ENCODE measurements around the gene ARHGEF38.

ARHGEF38 gene

GRCh38 chr4:105625214-105625613, 72.8 kb downstream of the ARHGEF38 start:
- TF ChIP-seq TAF1 (IDR thresholded peaks at IDR 0.05; ENCODE audit: borderline replicate concordance, insufficient read depth, low read length) (no peak), SIN3A (IDR thresholded peaks at IDR 0.05; ENCODE audit: borderline replicate concordance, insufficient read depth, low read length) (no peak)

- no peak for TF ChIP-seq SIN3A (IDR thresholded peaks at IDR 0.05; ENCODE audit: borderline replicate concordance, insufficient read depth, low read length)
- TF ChIP-seq TAF1 (IDR thresholded peaks at IDR 0.05; ENCODE audit: borderline replicate concordance, insufficient read depth, low read length): no peak
- no peak for TF ChIP-seq POLR2AphosphoS5 (IDR thresholded peaks at IDR 0.05; ENCODE audit: low read depth, low read length)
- no peak for TF ChIP-seq FOXP2 (optimal IDR thresholded peaks at IDR 0.05; ENCODE audit: borderline replicate concordance, extremely low read depth, extremely low read length, insufficient read depth)
- TF ChIP-seq, protein P1, sequence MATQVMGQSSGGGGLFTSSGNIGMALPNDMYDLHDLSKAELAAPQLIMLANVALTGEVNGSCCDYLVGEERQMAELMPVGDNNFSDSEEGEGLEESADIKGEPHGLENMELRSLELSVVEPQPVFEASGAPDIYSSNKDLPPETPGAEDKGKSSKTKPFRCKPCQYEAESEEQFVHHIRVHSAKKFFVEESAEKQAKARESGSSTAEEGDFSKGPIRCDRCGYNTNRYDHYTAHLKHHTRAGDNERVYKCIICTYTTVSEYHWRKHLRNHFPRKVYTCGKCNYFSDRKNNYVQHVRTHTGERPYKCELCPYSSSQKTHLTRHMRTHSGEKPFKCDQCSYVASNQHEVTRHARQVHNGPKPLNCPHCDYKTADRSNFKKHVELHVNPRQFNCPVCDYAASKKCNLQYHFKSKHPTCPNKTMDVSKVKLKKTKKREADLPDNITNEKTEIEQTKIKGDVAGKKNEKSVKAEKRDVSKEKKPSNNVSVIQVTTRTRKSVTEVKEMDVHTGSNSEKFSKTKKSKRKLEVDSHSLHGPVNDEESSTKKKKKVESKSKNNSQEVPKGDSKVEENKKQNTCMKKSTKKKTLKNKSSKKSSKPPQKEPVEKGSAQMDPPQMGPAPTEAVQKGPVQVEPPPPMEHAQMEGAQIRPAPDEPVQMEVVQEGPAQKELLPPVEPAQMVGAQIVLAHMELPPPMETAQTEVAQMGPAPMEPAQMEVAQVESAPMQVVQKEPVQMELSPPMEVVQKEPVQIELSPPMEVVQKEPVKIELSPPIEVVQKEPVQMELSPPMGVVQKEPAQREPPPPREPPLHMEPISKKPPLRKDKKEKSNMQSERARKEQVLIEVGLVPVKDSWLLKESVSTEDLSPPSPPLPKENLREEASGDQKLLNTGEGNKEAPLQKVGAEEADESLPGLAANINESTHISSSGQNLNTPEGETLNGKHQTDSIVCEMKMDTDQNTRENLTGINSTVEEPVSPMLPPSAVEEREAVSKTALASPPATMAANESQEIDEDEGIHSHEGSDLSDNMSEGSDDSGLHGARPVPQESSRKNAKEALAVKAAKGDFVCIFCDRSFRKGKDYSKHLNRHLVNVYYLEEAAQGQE (IDR thresholded peaks at IDR 0.05; ENCODE audit: insufficient read depth in 1 of 2, low read depth in 2 of 2, low read length in 2 of 2): no peak
Measured at GRCh38 chr4:105626846-105627245, 74.4 kb downstream of the ARHGEF38 start.

GRCh38 chr4:105627620-105628019, 75.2 kb downstream of the ARHGEF38 start:
- TF ChIP-seq SIN3A (IDR thresholded peaks at IDR 0.05; ENCODE audit: borderline replicate concordance, insufficient read depth, low read length) (no peak), POLR2AphosphoS5 (IDR thresholded peaks at IDR 0.05; ENCODE audit: low read depth, low read length) (no peak), TAF1 (IDR thresholded peaks at IDR 0.05; ENCODE audit: borderline replicate concordance, insufficient read depth, low read length) (no peak), FOXP2 (optimal IDR thresholded peaks at IDR 0.05; ENCODE audit: borderline replicate concordance, extremely low read depth, extremely low read length, insufficient read depth) (no peak)
- TF ChIP-seq, protein P1 (IDR thresholded peaks at IDR 0.05; ENCODE audit: insufficient read depth in 1 of 2, low read depth in 2 of 2, low read length in 2 of 2): no peak

DNA sequence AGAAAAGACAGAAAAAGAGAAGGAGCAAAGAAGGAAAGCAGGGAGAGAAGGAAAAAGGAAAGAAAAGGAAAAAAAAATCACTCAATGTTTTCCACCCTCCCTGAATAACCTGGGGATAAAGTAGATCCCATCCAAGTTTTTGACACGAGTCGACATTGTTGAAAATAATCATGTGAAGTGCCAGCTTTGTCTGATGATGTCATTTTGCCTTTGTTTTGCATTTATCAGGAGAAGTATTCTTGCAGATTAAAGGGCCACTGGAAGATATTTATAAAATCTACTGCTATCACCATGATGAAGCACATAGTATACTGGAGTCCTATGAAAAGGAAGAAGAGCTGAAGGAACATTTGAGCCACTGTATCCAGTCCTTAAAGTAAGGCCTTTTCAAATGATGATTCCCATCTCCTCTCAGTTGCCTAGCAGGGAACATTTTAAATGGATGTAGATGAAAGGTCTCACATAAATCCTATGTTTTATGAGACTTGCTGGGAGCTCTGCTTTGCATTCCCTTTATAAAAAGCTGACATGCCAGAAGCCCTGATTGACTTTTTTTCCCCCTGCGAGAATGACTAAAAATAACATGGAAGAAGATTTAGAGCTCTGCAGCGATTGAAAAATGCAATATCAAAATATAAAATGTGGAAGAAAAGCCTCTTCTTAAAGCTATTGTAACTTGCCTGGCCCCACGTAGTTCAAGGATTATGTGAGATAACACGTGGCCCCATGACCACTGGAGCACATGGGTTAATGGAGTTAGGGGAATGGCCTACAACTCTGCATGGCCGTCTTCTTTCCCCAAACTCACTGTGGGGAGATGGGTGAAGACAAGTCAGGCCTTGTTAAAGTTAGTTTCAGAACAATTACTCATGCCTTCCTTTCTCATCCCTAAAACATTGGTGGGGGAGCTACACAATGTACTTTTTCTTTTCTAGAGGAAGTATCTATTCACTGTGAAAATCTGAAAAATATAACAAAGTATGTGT, 78.5 kb downstream of the ARHGEF38 start:
- TF ChIP-seq FOXP2 (optimal IDR thresholded peaks at IDR 0.05; ENCODE audit: borderline replicate concordance, extremely low read depth, extremely low read length, insufficient read depth) (no peak), TAF1 (IDR thresholded peaks at IDR 0.05; ENCODE audit: borderline replicate concordance, insufficient read depth, low read length) (no peak), SIN3A (IDR thresholded peaks at IDR 0.05; ENCODE audit: borderline replicate concordance, insufficient read depth, low read length) (no peak), POLR2AphosphoS5 (IDR thresholded peaks at IDR 0.05; ENCODE audit: low read depth, low read length) (no peak)
- TF ChIP-seq, protein P1 (IDR thresholded peaks at IDR 0.05; ENCODE audit: insufficient read depth in 1 of 2, low read depth in 2 of 2, low read length in 2 of 2): no peak

- no peak for TF ChIP-seq FOXP2 (optimal IDR thresholded peaks at IDR 0.05; ENCODE audit: borderline replicate concordance, extremely low read depth, extremely low read length, insufficient read depth)
- TF ChIP-seq TAF1 (IDR thresholded peaks at IDR 0.05; ENCODE audit: borderline replicate concordance, insufficient read depth, low read length): no peak
- TF ChIP-seq, protein P1 (IDR thresholded peaks at IDR 0.05; ENCODE audit: insufficient read depth in 1 of 2, low read depth in 2 of 2, low read length in 2 of 2): no peak
- no peak for TF ChIP-seq POLR2AphosphoS5 (IDR thresholded peaks at IDR 0.05; ENCODE audit: low read depth, low read length)
- no peak for TF ChIP-seq SIN3A (IDR thresholded peaks at IDR 0.05; ENCODE audit: borderline replicate concordance, insufficient read depth, low read length)
Measured at GRCh38 chr4:105631818-105632400, 79.5 kb downstream of the ARHGEF38 start.
